HEK293 (cell line): Measurements from ENCODE around the gene LMOD3.

Experiments used
- CTCF ChIA-PET: fragments of 350-600 bp; formaldehyde crosslinking; extraction: SDS; loops from one replicate; lab custom pipeline; 2021; ENCODE audit warnings: antibody characterized with exemption; lab: Yijun Ruan, JAX
- POLR2A ChIA-PET: fragments of 300-600 bp; formaldehyde crosslinking; extraction: SDS; loops from one replicate; lab custom pipeline; 2020; ENCODE audit warnings: antibody characterized with exemption, inconsistent platforms; lab: Yijun Ruan, JAX
- H3K27ac ChIP-seq: fragments of 200-500 bp; sonication (Bioruptor generic); 2 replicates; pipeline ENCODE4 v1.5.1; 2014; ENCODE audit warnings: low read depth, low read length, control low read depth, inconsistent platforms; ENCODE audit errors: extremely low read depth
- H3K36me3 ChIP-seq, 2 experiments: fragments of 200-500 bp in 1 of 2; sonication (Bioruptor generic) in 1 of 2; 1 replicate in 1 of 2; 2 replicates in 1 of 2; pipeline ENCODE4 v1.5.1; 2014 to 2017; ENCODE audit warnings: inconsistent platforms in 2 of 2, low read length in 2 of 2; ENCODE audit not compliant: control insufficient read depth in 2 of 2, insufficient read depth in 1 of 2
- H3K4me1 ChIP-seq: fragments of 200-500 bp; sonication (Bioruptor generic); 2 replicates; pipeline ENCODE4 v1.5.1; 2014; ENCODE audit warnings: mild to moderate bottlenecking, low read length, inconsistent platforms; ENCODE audit not compliant: control insufficient read depth, insufficient read depth
- H3K4me3 ChIP-seq: 2 replicates; pipeline ENCODE4 v1.5.1; 2011; ENCODE audit warnings: low read depth, mild to moderate bottlenecking, control low read depth, low read length, moderate library complexity
- H3K9me3 ChIP-seq: fragments of 200-500 bp; sonication (Bioruptor generic); 2 replicates; pipeline ENCODE4 v1.5.1; 2014; ENCODE audit warnings: low read depth, low read length, inconsistent platforms; ENCODE audit not compliant: control insufficient read depth, insufficient read depth
- KLF10 ChIP-seq: fragments of 450-650 bp; IDR thresholded peaks from 2 replicates; pipeline ENCODE4 v1.5.1; 2018; ENCODE audit warnings: missing biosample characterization, mild to moderate bottlenecking, missing genetic modification characterization
- KLF9 ChIP-seq: fragments of 450-650 bp; formaldehyde crosslinking; IDR thresholded peaks from 2 replicates; pipeline ENCODE4 v1.5.1; 2016; ENCODE audit warnings: missing biosample characterization, missing genetic modification characterization, low read depth
- SCRT1 ChIP-seq: fragments of 450-650 bp; formaldehyde crosslinking; IDR thresholded peaks from 2 replicates; pipeline ENCODE4 v1.5.1; 2016; ENCODE audit warnings: missing biosample characterization, missing genetic modification characterization, borderline replicate concordance
- ZBTB17 ChIP-seq: fragments of 450-650 bp; formaldehyde crosslinking; IDR thresholded peaks from 2 replicates; pipeline ENCODE4 v1.5.1; 2016; ENCODE audit warnings: missing biosample characterization, missing genetic modification characterization
- ZFP3 ChIP-seq: fragments of 450-650 bp; formaldehyde crosslinking; IDR thresholded peaks from 2 replicates; pipeline ENCODE4 v1.5.1; 2016; ENCODE audit warnings: low read depth, missing biosample characterization, missing genetic modification characterization
- ZFP37 ChIP-seq: fragments of 450-650 bp; formaldehyde crosslinking; IDR thresholded peaks from 2 replicates; pipeline ENCODE4 v1.5.1; 2016; ENCODE audit warnings: missing biosample characterization, missing genetic modification characterization
- ZNF18 ChIP-seq: fragments of 450-650 bp; formaldehyde crosslinking; IDR thresholded peaks from 2 replicates; pipeline ENCODE4 v1.5.1; 2016; ENCODE audit warnings: missing biosample characterization, missing genetic modification characterization
- ZNF221 ChIP-seq: fragments of 450-650 bp; formaldehyde crosslinking; IDR thresholded peaks from 2 replicates; pipeline ENCODE4 v1.5.1; 2017; ENCODE audit warnings: missing biosample characterization, missing genetic modification characterization, borderline replicate concordance
- ZNF426 ChIP-seq: fragments of 450-650 bp; formaldehyde crosslinking; IDR thresholded peaks from 2 replicates; pipeline ENCODE4 v1.5.1; 2017; ENCODE audit warnings: missing biosample characterization, missing genetic modification characterization, mild to moderate bottlenecking, inconsistent platforms, moderate library complexity
- ZNF501 ChIP-seq: fragments of 450-650 bp; formaldehyde crosslinking; IDR thresholded peaks from 2 replicates; pipeline ENCODE4 v1.5.1; 2016; ENCODE audit warnings: missing biosample characterization, missing genetic modification characterization
- ZNF544 ChIP-seq: fragments of 450-650 bp; formaldehyde crosslinking; IDR thresholded peaks from 2 replicates; pipeline ENCODE4 v1.5.0; 2017; ENCODE audit warnings: missing biosample characterization, missing genetic modification characterization
- ZNF548 ChIP-seq: fragments of 450-650 bp; formaldehyde crosslinking; IDR thresholded peaks from 2 replicates; pipeline ENCODE4 v1.5.1; 2016; ENCODE audit warnings: missing biosample characterization, missing genetic modification characterization
- ZNF664 ChIP-seq: fragments of 450-650 bp; formaldehyde crosslinking; IDR thresholded peaks from 2 replicates; pipeline ENCODE4 v1.5.1; 2016; ENCODE audit warnings: missing biosample characterization, missing genetic modification characterization
- ZNF791 ChIP-seq: fragments of 450-650 bp; formaldehyde crosslinking; IDR thresholded peaks from 2 replicates; pipeline ENCODE4 v1.5.1; 2016; ENCODE audit warnings: missing biosample characterization, missing genetic modification characterization
- ZNF843 ChIP-seq: fragments of 450-650 bp; formaldehyde crosslinking; IDR thresholded peaks from 2 replicates; pipeline ENCODE4 v1.5.1; 2016; ENCODE audit warnings: missing biosample characterization, missing genetic modification characterization
- ZXDB ChIP-seq: fragments of 450-650 bp; formaldehyde crosslinking; IDR thresholded peaks from 2 replicates; pipeline ENCODE4 v1.5.1; 2016; ENCODE audit warnings: missing biosample characterization, missing genetic modification characterization
- TF ChIP-seq, protein P1 (sequence below): fragments of 450-650 bp; formaldehyde crosslinking; conservative IDR thresholded peaks from 2 replicates; pipeline ENCODE4 v1.5.1; 2016; ENCODE audit warnings: low read depth, missing biosample characterization, missing genetic modification characterization

Gene LMOD3

GRCh38 chr3:69104586-69104985, 17.8 kb downstream of the LMOD3 start:
- POLR2A ChIA-PET = no interaction called here
- H3K4me1 ChIP-seq = no peaks in the 10 kb centered on the region
- TF ChIP-seq ZFP37 (tag by site-specific recombination) (no peak), ZNF426 (tag by site-specific recombination) (no peak), KLF9 (tag by site-specific recombination) (no peak)
- TF ChIP-seq, all 188 proteins: peak for 0
- peaks cover 0 to 45% of the 10 kb centered on the region in 2 experiments; a peak in 2 of 3 replicates for H3K36me3 ChIP-seq
- CTCF ChIA-PET = no interaction called here
- no peak overlapping the region for H3K4me3 ChIP-seq
- no peak overlapping the region for H3K27ac ChIP-seq
- no peaks in the 10 kb centered on the region for H3K9me3 ChIP-seq

- peaks cover 0 to 45% of the 10 kb centered on the region in 2 experiments; a peak in 2 of 3 replicates for H3K36me3 ChIP-seq
- no peaks in the 10 kb centered on the region for H3K4me1 ChIP-seq
- H3K27ac ChIP-seq = no peak overlapping the region
- no peak overlapping the region for H3K4me3 ChIP-seq
- CTCF ChIA-PET = no interaction called here
- TF ChIP-seq ZNF18 (tag by site-specific recombination) (no peak), ZNF501 (tag by site-specific recombination) (no peak), ZNF221 (tag by site-specific recombination) (no peak), SCRT1 (tag by site-specific recombination) (no peak), ZNF664 (tag by site-specific recombination) (no peak), ZBTB17 (tag by site-specific recombination) (no peak), ZXDB (tag by site-specific recombination) (no peak), ZNF843 (tag by site-specific recombination) (no peak), ZNF544 (tag by site-specific recombination) (no peak), ZNF791 (tag by site-specific recombination) (no peak), ZFP3 (tag by site-specific recombination) (no peak), ZNF548 (tag by site-specific recombination) (no peak), KLF10 (tag by site-specific recombination) (no peak)
- TF ChIP-seq, protein P1, sequence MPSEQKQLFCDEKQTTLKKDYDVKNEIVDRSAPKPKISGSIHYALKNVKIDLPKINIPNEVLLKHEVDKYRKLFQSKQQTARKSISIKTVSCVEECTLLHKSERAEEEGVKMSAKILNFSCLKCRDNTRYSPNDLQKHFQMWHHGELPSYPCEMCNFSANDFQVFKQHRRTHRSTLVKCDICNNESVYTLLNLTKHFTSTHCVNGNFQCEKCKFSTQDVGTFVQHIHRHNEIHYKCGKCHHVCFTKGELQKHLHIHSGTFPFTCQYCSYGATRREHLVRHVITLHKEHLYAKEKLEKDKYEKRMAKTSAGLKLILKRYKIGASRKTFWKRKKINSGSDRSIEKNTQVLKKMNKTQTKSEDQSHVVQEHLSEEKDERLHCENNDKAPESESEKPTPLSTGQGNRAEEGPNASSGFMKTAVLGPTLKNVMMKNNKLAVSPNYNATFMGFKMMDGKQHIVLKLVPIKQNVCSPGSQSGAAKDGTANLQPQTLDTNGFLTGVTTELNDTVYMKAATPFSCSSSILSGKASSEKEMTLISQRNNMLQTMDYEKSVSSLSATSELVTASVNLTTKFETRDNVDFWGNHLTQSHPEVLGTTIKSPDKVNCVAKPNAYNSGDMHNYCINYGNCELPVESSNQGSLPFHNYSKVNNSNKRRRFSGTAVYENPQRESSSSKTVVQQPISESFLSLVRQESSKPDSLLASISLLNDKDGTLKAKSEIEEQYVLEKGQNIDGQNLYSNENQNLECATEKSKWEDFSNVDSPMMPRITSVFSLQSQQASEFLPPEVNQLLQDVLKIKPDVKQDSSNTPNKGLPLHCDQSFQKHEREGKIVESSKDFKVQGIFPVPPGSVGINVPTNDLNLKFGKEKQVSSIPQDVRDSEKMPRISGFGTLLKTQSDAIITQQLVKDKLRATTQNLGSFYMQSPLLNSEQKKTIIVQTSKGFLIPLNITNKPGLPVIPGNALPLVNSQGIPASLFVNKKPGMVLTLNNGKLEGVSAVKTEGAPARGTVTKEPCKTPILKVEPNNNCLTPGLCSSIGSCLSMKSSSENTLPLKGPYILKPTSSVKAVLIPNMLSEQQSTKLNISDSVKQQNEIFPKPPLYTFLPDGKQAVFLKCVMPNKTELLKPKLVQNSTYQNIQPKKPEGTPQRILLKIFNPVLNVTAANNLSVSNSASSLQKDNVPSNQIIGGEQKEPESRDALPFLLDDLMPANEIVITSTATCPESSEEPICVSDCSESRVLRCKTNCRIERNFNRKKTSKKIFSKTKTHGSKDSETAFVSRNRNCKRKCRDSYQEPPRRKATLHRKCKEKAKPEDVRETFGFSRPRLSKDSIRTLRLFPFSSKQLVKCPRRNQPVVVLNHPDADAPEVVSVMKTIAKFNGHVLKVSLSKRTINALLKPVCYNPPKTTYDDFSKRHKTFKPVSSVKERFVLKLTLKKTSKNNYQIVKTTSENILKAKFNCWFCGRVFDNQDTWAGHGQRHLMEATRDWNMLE (tag by site-specific recombination) = no peak
- TF ChIP-seq, all 188 proteins: peak for 0
- H3K9me3 ChIP-seq = no peaks in the 10 kb centered on the region
- POLR2A ChIA-PET = no interaction called here
Measured at GRCh38 chr3:69103123-69103522, 19.3 kb downstream of the LMOD3 start.
